ENCODE measurements around the gene SAPCD2.
"Not testable (repeated sequence)": the region's sequence is repeated elsewhere in the genome, so short reads cannot be mapped to it uniquely, and the experiment has no call there.

SAPCD2 gene

GRCh38 chr9:137065336-137065967 is 4.9 kb downstream of the SAPCD2 start:
- no peak for DNase-seq (ENCODE audit: low read depth in 1 of 2, low spot score in 1 of 2)

GRCh38 chr9:137064880-137065164 is 5.5 kb downstream of the SAPCD2 start:
- DNase-seq (ENCODE audit: low read depth in 1 of 2, low spot score in 1 of 2) = no peak

GRCh38 chr9:137064027-137064879 is 6.1 kb downstream of the SAPCD2 start:
- peak; percentile 31 to 59 for DNase-seq (ENCODE audit: low read depth in 1 of 2, low spot score in 1 of 2)

GRCh38 chr9:137063311-137064026 is 6.9 kb downstream of the SAPCD2 start:
- DNase-seq (ENCODE audit: low read depth in 1 of 2, low spot score in 1 of 2) = no peak

- DNase-seq (ENCODE audit: low read depth in 1 of 2, low spot score in 1 of 2) = not testable (repeated sequence)
Measured at GRCh38 chr9:137062798-137063197, 7.6 kb downstream of the SAPCD2 start.

GRCh38 chr9:137062384-137062783 is 8.0 kb downstream of the SAPCD2 start:
- no peak for DNase-seq (ENCODE audit: low read depth in 1 of 2, low spot score in 1 of 2)

- no peak for DNase-seq (ENCODE audit: low read depth in 1 of 2, low spot score in 1 of 2)
Measured at GRCh38 chr9:137058521-137059234, 11.7 kb downstream of the SAPCD2 start.

- DNase-seq (ENCODE audit: low read depth in 1 of 2, low spot score in 1 of 2) = no peak
Measured at GRCh38 chr9:137057545-137057944, 12.8 kb downstream of the SAPCD2 start.

GRCh38 chr9:137056739-137057415 is 13.5 kb downstream of the SAPCD2 start:
- no peak for DNase-seq (ENCODE audit: low read depth in 1 of 2, low spot score in 1 of 2)

GRCh38 chr9:137055385-137056364 is 14.7 kb downstream of the SAPCD2 start:
- no peak for DNase-seq (ENCODE audit: low read depth in 1 of 2, low spot score in 1 of 2)

- DNase-seq (ENCODE audit: low read depth in 1 of 2, low spot score in 1 of 2) = no peak
Measured at GRCh38 chr9:137054932-137055384, 15.4 kb downstream of the SAPCD2 start.

- no peak for DNase-seq (ENCODE audit: low read depth in 1 of 2, low spot score in 1 of 2)
Measured at GRCh38 chr9:137053944-137054931, 16.1 kb downstream of the SAPCD2 start, which contains the start of gene ENTPD2. ENTPD2 (minus strand) TSS chr9:137054061; CDS start chr9:137053997, 64 bp downstream.

- no peak for DNase-seq (ENCODE audit: low read depth in 1 of 2, low spot score in 1 of 2)
Measured at GRCh38 chr9:137052998-137053943, 17.1 kb downstream of the SAPCD2 start.

GRCh38 chr9:137052293-137052692 is 18.1 kb downstream of the SAPCD2 start:
- no peak for DNase-seq (ENCODE audit: low read depth in 1 of 2, low spot score in 1 of 2)

GRCh38 chr9:137051145-137051724 is 19.1 kb downstream of the SAPCD2 start:
- no peak for DNase-seq (ENCODE audit: low read depth in 1 of 2, low spot score in 1 of 2)

GRCh38 chr9:137050570-137050969 is 19.8 kb downstream of the SAPCD2 start:
- DNase-seq (ENCODE audit: low read depth in 1 of 2, low spot score in 1 of 2) = no peak
